OCI-LY3 (cell line): ENCODE results near the gene ADCY3.
"Not testable (repeated sequence)": the region's sequence is repeated elsewhere in the genome, so short reads cannot be mapped to it uniquely, and the experiment has no call there.

Experiments used
- H2AFZ ChIP-seq: fragments of 200-600, 300-600 bp; shearing (Covaris generic); 2 replicates; pipeline ENCODE4 v1.6.0; 2014; ENCODE audit warnings: antibody characterized with exemption, low read depth, low read length
- H3K27ac ChIP-seq: fragments of 200-600, 300-600 bp; sonication (generic); 2 replicates; pipeline ENCODE4 v1.5.1; 2014; ENCODE audit warnings: mild to moderate bottlenecking, low read length, moderate library complexity, mixed read lengths
- H3K27me3 ChIP-seq: fragments of 200-600, 300-600 bp; sonication (generic); 2 replicates; pipeline ENCODE4 v1.6.1; 2014; ENCODE audit warnings: low read depth, low read length, mixed read lengths
- H3K36me3 ChIP-seq: fragments of 200-600, 300-600 bp; sonication (generic); replicated peaks from 2 replicates; pipeline ENCODE3; 2014; ENCODE audit warnings: low read depth, low read length, mixed read lengths
- H3K4me1 ChIP-seq: fragments of 300-600, 200-600 bp; sonication (generic); 2 replicates; pipeline ENCODE4 v1.6.1; 2014; ENCODE audit warnings: low read length, mixed read lengths
- H3K4me2 ChIP-seq: fragments of 200-600, 300-600 bp; sonication (generic); 2 replicates; pipeline ENCODE4 v1.6.1; 2014; ENCODE audit warnings: low read length, mixed read lengths
- H3K4me3 ChIP-seq: fragments of 300-600, 200-600 bp; sonication (generic); 2 replicates; pipeline ENCODE4 v1.5.1; 2014; ENCODE audit warnings: antibody characterized with exemption, mild to moderate bottlenecking, low read length, moderate library complexity
- H3K79me2 ChIP-seq: fragments of 300-600, 200-600 bp; shearing (Covaris generic); 2 replicates; pipeline ENCODE4 v1.6.1; 2014; ENCODE audit warnings: mild to moderate bottlenecking, low read length, mixed read lengths
- H3K9ac ChIP-seq: fragments of 300-600, 200-600 bp; shearing (Covaris generic); 2 replicates; pipeline ENCODE4 v1.6.0; 2014; ENCODE audit warnings: mild to moderate bottlenecking, low read length, moderate library complexity
- H3K9me3 ChIP-seq: fragments of 200-600, 300-600 bp; shearing (Covaris generic); 2 replicates; pipeline ENCODE4 v1.6.1; 2014; ENCODE audit warnings: low read length, mixed read lengths; ENCODE audit not compliant: insufficient read depth
- H4K20me1 ChIP-seq: fragments of 200-600, 300-600 bp; sonication (generic); 2 replicates; pipeline ENCODE4 v1.6.1; 2016; ENCODE audit warnings: low read length, mixed read lengths; ENCODE audit not compliant: insufficient read depth
- EZH2phosphoT487 ChIP-seq: fragments of 200-600 bp; shearing (Covaris generic); IDR thresholded peaks from 2 replicates; pipeline ENCODE4 v1.6.1; 2018; ENCODE audit warnings: antibody characterized with exemption, mixed run types, low read depth
- TF ChIP-seq, protein P1 (sequence below): fragments of 200-600, 300-600 bp; sonication (generic); IDR thresholded peaks from 2 replicates; pipeline ENCODE4 v1.5.1; 2014; ENCODE audit warnings: antibody characterized with exemption, low read length, low read depth

ADCY3 gene

GRCh38 chr2:24809316-24810007 lies 110.6 kb downstream of the ADCY3 start:
- TF ChIP-seq, protein P1, sequence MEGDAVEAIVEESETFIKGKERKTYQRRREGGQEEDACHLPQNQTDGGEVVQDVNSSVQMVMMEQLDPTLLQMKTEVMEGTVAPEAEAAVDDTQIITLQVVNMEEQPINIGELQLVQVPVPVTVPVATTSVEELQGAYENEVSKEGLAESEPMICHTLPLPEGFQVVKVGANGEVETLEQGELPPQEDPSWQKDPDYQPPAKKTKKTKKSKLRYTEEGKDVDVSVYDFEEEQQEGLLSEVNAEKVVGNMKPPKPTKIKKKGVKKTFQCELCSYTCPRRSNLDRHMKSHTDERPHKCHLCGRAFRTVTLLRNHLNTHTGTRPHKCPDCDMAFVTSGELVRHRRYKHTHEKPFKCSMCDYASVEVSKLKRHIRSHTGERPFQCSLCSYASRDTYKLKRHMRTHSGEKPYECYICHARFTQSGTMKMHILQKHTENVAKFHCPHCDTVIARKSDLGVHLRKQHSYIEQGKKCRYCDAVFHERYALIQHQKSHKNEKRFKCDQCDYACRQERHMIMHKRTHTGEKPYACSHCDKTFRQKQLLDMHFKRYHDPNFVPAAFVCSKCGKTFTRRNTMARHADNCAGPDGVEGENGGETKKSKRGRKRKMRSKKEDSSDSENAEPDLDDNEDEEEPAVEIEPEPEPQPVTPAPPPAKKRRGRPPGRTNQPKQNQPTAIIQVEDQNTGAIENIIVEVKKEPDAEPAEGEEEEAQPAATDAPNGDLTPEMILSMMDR = no peak
- TF ChIP-seq EZH2phosphoT487 = no peak
- Histone ChIP-seq H2AFZ (no peak overlapping the region), H3K9ac (no peak overlapping the region), H3K79me2 (peaks cover 86% of the 10 kb centered on the region), H3K4me2 (no peak overlapping the region), H3K27ac (no peak overlapping the region), H3K4me3 (no peak overlapping the region), H3K27me3 (no peaks in the 10 kb centered on the region), H3K36me3 (peaks cover 25% of the 10 kb centered on the region), H4K20me1 (peaks cover 7% of the 10 kb centered on the region; the same call in 1 of the 2 replicates), H3K9me3 (no peaks in the 10 kb centered on the region), H3K4me1 (no peaks in the 10 kb centered on the region)

GRCh38 chr2:24806661-24807036 lies 113.4 kb downstream of the ADCY3 start:
- H3K9me3 ChIP-seq = no peaks in the 10 kb centered on the region
- no peak overlapping the region for H3K27ac ChIP-seq
- peaks cover 9% of the 10 kb centered on the region for H3K36me3 ChIP-seq
- TF ChIP-seq EZH2phosphoT487 = no peak
- TF ChIP-seq, protein P1 = no peak
- no peaks in the 10 kb centered on the region for H3K4me1 ChIP-seq
- no peak overlapping the region for H2AFZ ChIP-seq
- no peak overlapping the region for H3K9ac ChIP-seq
- H3K79me2 ChIP-seq = peaks cover 61% of the 10 kb centered on the region
- no peak overlapping the region for H3K4me3 ChIP-seq
- no peak overlapping the region for H3K4me2 ChIP-seq
- H4K20me1 ChIP-seq = peaks cover 7% of the 10 kb centered on the region; the same call in 1 of the 2 replicates
- no peaks in the 10 kb centered on the region for H3K27me3 ChIP-seq

DNA sequence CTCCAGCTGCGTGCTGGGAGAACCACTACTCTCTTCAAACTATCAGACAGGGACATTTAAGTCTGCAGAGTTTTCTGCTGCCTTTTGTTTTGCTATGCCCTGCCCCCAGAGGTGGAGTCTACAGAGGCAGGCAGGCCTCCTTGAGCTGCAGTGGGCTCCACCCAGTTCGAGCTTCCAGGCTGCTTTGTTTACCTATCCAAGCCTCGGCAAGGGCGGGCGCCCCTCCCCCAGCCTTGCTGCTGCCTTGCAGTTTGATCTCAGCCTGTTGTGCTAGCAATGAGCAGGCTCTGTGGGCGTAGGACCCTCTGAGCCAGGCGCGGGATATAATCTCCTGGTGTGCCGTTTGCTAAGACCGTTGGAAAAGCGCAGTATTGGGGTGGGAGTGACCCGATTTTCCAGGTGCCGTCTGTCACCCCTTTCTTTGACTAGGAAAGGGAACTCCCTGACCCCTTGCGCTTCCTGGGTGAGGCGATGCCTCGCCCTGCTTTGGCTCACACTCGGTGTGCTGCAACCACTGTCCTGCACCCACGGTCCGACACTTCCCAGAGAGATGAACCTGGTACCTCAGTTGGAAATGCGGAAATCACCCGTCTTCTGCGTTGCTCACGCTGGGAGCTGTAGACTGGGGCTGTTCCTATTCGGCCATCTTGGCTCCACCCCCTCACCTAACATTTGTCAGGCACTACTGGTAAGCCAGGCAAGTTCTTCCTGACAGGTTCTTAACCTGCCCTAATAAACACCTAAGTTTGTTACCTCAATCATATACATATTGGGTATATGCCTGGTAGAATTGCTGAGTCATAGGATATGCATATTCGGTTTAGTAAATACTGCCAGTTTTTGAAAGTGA lies 114.0 kb downstream of the ADCY3 start:
- not testable (repeated sequence) for H3K9ac ChIP-seq, H3K4me1 ChIP-seq, H3K4me2 ChIP-seq, H3K27ac ChIP-seq, H3K4me3 ChIP-seq, H3K9me3 ChIP-seq, H2AFZ ChIP-seq, H3K27me3 ChIP-seq, H4K20me1 ChIP-seq, H3K36me3 ChIP-seq
- H3K79me2 ChIP-seq = peaks cover 60% of the 10 kb centered on the region

DNA sequence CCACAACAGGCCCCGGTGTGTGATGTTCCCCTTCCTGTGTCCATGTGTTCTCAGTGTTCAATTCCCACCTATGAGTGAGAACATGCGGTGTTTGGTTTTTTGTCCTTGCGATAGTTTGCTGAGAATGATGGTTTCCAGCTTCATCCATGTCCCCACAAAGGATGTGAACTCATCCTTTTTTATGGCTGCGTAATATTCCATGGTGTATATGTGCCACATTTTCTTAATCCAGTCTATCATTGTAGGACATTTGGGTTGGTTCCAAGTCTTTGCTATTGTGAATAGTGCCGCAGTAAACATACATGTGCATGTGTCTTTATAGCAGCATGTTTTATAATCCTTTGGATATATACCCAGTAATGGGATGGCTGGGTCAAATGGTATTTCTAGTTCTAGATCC lies 119.5 kb downstream of the ADCY3 start:
- peaks cover 36% of the 10 kb centered on the region for H3K36me3 ChIP-seq
- H3K79me2 ChIP-seq = peaks cover 51% of the 10 kb centered on the region
- H4K20me1 ChIP-seq = not testable (repeated sequence)

DNA sequence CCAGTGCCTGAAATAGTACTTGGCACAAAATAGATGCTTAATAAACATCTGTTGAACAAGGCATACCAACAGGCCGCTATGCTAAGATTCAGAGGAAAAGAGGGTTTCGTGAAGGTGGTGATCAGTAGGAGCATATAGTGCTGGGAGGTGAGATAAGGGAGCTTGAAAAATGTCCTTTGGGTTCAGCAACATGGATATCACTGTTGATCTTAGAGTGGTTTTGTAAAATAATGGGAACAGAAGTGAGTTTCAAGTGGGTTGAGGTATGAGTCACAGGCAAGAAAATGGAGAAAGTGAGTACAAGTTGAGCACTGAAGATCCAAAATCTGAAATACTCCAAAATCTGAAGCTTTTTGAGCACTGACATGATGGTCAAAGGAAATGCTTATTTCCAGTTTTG lies 122.4 kb downstream of the ADCY3 start:
- H3K4me2 ChIP-seq = no peak overlapping the region
- no peaks in the 10 kb centered on the region for H3K27me3 ChIP-seq
- no peak for TF ChIP-seq EZH2phosphoT487
- TF ChIP-seq, protein P1 = no peak
- 0 out of 2 replicates have a peak, but pooled peaks cover 7% of the 10 kb centered on the region for H4K20me1 ChIP-seq
- peaks cover 11% of the 10 kb centered on the region for H3K4me1 ChIP-seq
- peaks cover 41% of the 10 kb centered on the region for H3K36me3 ChIP-seq
- no peaks in the 10 kb centered on the region for H3K9me3 ChIP-seq
- H3K27ac ChIP-seq = no peak overlapping the region
- no peak overlapping the region for H2AFZ ChIP-seq
- peaks cover 73% of the 10 kb centered on the region for H3K79me2 ChIP-seq
- no peak overlapping the region for H3K4me3 ChIP-seq
- H3K9ac ChIP-seq = no peak overlapping the region

More for the DNA sequence above, 119.5 kb downstream of the ADCY3 start:
- H3K27me3 ChIP-seq, H3K9me3 ChIP-seq, H3K9ac ChIP-seq, H3K4me1 ChIP-seq, H3K4me3 ChIP-seq, H3K4me2 ChIP-seq, H3K27ac ChIP-seq, H2AFZ ChIP-seq: not testable (repeated sequence)
